Stimulated activated CD8-positive, alpha-beta memory T cell treated with anti-CD3 and anti-CD28 coated beads, Interleukin-4, amount 100 ng/mL, for 1 hour (primary cell): ENCODE measurements around the gene NEURL1.

ENCODE experiments used
- DNase-seq, 2 donors: peaks; one replicate each; pipeline ENCODE4 v3.0.0-alpha.2; 2020; ENCODE audit warnings: low read depth in 2 of 2, low spot score in 1 of 2

The NEURL1 gene

GRCh38 chr10:103545366-103545765 is 51.9 kb downstream of the NEURL1 start:
- DNase-seq, result no peak

GRCh38 chr10:103545771-103546281 is 52.3 kb downstream of the NEURL1 start:
- DNase-seq, result no peak

GRCh38 chr10:103546401-103546800 is 52.9 kb downstream of the NEURL1 start:
- DNase-seq, result no peak

- DNase-seq, result no peak
Observed at GRCh38 chr10:103547391-103547946, 54.0 kb downstream of the NEURL1 start.

GRCh38 chr10:103548006-103548405 is 54.5 kb downstream of the NEURL1 start:
- no peak for DNase-seq

GRCh38 chr10:103548581-103549348 is 55.3 kb downstream of the NEURL1 start:
- DNase-seq, result no peak

- DNase-seq, result no peak
Observed at GRCh38 chr10:103549349-103549685, 55.8 kb downstream of the NEURL1 start.

GRCh38 chr10:103550229-103550628 is 56.7 kb downstream of the NEURL1 start:
- DNase-seq, result no peak

GRCh38 chr10:103551619-103552602 is 58.4 kb downstream of the NEURL1 start:
- no peak for DNase-seq

- DNase-seq, result no peak
Observed at GRCh38 chr10:103552856-103553742, 59.6 kb downstream of the NEURL1 start.

- DNase-seq, result no peak
Observed at GRCh38 chr10:103553743-103554487, 60.4 kb downstream of the NEURL1 start.

- no peak for DNase-seq
Observed at GRCh38 chr10:103554488-103555324, 61.2 kb downstream of the NEURL1 start.

GRCh38 chr10:103555325-103555649 is 61.8 kb downstream of the NEURL1 start:
- no peak for DNase-seq

GRCh38 chr10:103555712-103556111 is 62.2 kb downstream of the NEURL1 start:
- DNase-seq, result no peak

- no peak for DNase-seq
Observed at GRCh38 chr10:103556383-103557007, 63.0 kb downstream of the NEURL1 start.

- DNase-seq, result no peak
Observed at GRCh38 chr10:103557455-103557854, 64.0 kb downstream of the NEURL1 start.

GRCh38 chr10:103558911-103559310 is 65.4 kb downstream of the NEURL1 start:
- DNase-seq, result no peak

- no peak for DNase-seq
Observed at GRCh38 chr10:103559776-103560175, 66.3 kb downstream of the NEURL1 start.

GRCh38 chr10:103560886-103561285 is 67.4 kb downstream of the NEURL1 start:
- no peak for DNase-seq
